Measurements from ENCODE around the gene GIGYF2.

Gene GIGYF2

DNA sequence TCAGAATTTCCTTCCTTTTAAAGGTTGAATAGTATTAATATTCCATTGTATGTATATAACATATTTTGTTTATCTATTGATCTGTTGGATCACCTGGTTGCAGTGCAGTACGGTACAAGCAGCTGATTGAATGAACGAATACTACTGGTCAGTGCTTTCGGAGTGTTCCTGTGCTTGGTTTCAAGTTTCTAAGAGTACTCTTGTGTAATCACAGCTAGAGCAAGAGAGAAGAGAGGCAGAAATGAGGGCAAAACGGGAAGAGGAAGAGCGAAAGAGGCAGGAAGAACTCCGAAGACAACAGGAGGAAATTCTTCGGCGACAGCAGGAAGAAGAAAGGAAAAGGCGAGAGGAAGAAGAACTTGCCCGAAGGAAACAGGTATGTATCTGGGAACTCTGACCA lies 119.5 kb downstream of the GIGYF2 start:
- ChIA-PET POLR2A (no interaction called here), CTCF (no interaction called here)
- H3K27ac ChIP-seq (ENCODE audit: extremely low read depth, low read depth, low read length): no peak overlapping the region
- H3K4me1 ChIP-seq (ENCODE audit: control insufficient read depth, insufficient read depth, low read length): no peaks in the 10 kb centered on the region
- H3K4me3 ChIP-seq (ENCODE audit: low read depth, low read length): no peak overlapping the region
- peaks cover 64 to 92% of the 10 kb centered on the region in 2 experiments for H3K36me3 ChIP-seq (ENCODE audit: control insufficient read depth in 2 of 2, insufficient read depth in 1 of 2, low read length in 2 of 2)
- no peak for TF ChIP-seq ZSCAN30 (tag by site-specific recombination; IDR thresholded peaks at IDR 0.05)
- H3K9me3 ChIP-seq (ENCODE audit: control insufficient read depth, insufficient read depth, low read depth, low read length): no peaks in the 10 kb centered on the region

- no peak overlapping the region for H3K4me3 ChIP-seq (ENCODE audit: low read depth, low read length)
- TF ChIP-seq ZNF391 (tag by site-specific recombination; IDR thresholded peaks at IDR 0.05; ENCODE audit: borderline replicate concordance, low read depth) (no peak), ZNF555 (tag by site-specific recombination; conservative IDR thresholded peaks at IDR 0.05) (no peak), ZNF248 (tag by site-specific recombination; IDR thresholded peaks at IDR 0.05) (no peak), ZNF473 (tag by site-specific recombination; IDR thresholded peaks at IDR 0.05) (no peak), KLF7 (tag by site-specific recombination; IDR thresholded peaks at IDR 0.05; ENCODE audit: borderline replicate concordance) (no peak)
- POLR2A ChIA-PET: no interaction called here
- no peaks in the 10 kb centered on the region for H3K4me1 ChIP-seq (ENCODE audit: control insufficient read depth, insufficient read depth, low read length)
- no peak overlapping the region for H3K27ac ChIP-seq (ENCODE audit: extremely low read depth, low read depth, low read length)
- no peaks in the 10 kb centered on the region for H3K9me3 ChIP-seq (ENCODE audit: control insufficient read depth, insufficient read depth, low read depth, low read length)
- H3K36me3 ChIP-seq (ENCODE audit: control insufficient read depth in 2 of 2, insufficient read depth in 1 of 2, low read length in 2 of 2): peaks cover 55 to 90% of the 10 kb centered on the region in 2 experiments
- CTCF ChIA-PET: interaction anchor here (0.6 kb wide), 1 partner anchor 18 kb away, joined by 3 read pairs; no protein-coding TSS in a partner anchor
Observed at GRCh38 chr2:232817756-232818155, 120.6 kb downstream of the GIGYF2 start.

GRCh38 chr2:232829988-232830387 lies 132.9 kb downstream of the GIGYF2 start:
- no peak overlapping the region for H3K27ac ChIP-seq (ENCODE audit: extremely low read depth, low read depth, low read length)
- H3K4me3 ChIP-seq (ENCODE audit: low read depth, low read length): no peak overlapping the region
- TF ChIP-seq CTCF (tag by site-specific recombination; IDR thresholded peaks at IDR 0.05) (no peak), GLIS1 (tag by site-specific recombination; IDR thresholded peaks at IDR 0.05) (no peak), HIC1 (tag by site-specific recombination; IDR thresholded peaks at IDR 0.05) (no peak), ZNF121 (tag by site-specific recombination; IDR thresholded peaks at IDR 0.05) (peak; percentile 39; the same call in 1 of the 2 replicates), ZNF629 (tag by site-specific recombination; IDR thresholded peaks at IDR 0.05) (no peak), ZNF202 (tag by site-specific recombination; IDR thresholded peaks at IDR 0.05; ENCODE audit: borderline replicate concordance) (no peak), ZBTB7A (tag by site-specific recombination; IDR thresholded peaks at IDR 0.05; ENCODE audit: low read depth) (no peak), ZNF777 (tag by site-specific recombination; IDR thresholded peaks at IDR 0.05; ENCODE audit: borderline replicate concordance) (no peak)
- TF ChIP-seq, protein P1, sequence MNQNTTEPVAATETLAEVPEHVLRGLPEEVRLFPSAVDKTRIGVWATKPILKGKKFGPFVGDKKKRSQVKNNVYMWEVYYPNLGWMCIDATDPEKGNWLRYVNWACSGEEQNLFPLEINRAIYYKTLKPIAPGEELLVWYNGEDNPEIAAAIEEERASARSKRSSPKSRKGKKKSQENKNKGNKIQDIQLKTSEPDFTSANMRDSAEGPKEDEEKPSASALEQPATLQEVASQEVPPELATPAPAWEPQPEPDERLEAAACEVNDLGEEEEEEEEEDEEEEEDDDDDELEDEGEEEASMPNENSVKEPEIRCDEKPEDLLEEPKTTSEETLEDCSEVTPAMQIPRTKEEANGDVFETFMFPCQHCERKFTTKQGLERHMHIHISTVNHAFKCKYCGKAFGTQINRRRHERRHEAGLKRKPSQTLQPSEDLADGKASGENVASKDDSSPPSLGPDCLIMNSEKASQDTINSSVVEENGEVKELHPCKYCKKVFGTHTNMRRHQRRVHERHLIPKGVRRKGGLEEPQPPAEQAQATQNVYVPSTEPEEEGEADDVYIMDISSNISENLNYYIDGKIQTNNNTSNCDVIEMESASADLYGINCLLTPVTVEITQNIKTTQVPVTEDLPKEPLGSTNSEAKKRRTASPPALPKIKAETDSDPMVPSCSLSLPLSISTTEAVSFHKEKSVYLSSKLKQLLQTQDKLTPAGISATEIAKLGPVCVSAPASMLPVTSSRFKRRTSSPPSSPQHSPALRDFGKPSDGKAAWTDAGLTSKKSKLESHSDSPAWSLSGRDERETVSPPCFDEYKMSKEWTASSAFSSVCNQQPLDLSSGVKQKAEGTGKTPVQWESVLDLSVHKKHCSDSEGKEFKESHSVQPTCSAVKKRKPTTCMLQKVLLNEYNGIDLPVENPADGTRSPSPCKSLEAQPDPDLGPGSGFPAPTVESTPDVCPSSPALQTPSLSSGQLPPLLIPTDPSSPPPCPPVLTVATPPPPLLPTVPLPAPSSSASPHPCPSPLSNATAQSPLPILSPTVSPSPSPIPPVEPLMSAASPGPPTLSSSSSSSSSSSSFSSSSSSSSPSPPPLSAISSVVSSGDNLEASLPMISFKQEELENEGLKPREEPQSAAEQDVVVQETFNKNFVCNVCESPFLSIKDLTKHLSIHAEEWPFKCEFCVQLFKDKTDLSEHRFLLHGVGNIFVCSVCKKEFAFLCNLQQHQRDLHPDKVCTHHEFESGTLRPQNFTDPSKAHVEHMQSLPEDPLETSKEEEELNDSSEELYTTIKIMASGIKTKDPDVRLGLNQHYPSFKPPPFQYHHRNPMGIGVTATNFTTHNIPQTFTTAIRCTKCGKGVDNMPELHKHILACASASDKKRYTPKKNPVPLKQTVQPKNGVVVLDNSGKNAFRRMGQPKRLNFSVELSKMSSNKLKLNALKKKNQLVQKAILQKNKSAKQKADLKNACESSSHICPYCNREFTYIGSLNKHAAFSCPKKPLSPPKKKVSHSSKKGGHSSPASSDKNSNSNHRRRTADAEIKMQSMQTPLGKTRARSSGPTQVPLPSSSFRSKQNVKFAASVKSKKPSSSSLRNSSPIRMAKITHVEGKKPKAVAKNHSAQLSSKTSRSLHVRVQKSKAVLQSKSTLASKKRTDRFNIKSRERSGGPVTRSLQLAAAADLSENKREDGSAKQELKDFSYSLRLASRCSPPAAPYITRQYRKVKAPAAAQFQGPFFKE (tag by site-specific recombination; IDR thresholded peaks at IDR 0.05; ENCODE audit: borderline replicate concordance): no peak
- POLR2A ChIA-PET: no interaction called here
- H3K4me1 ChIP-seq (ENCODE audit: control insufficient read depth, insufficient read depth, low read length): no peaks in the 10 kb centered on the region
- CTCF ChIA-PET: interaction anchor here (0.6 to 1.0 kb wide), 2 partner anchors 218 to 466 kb away, joined by 3 read pairs; no protein-coding TSS in a partner anchor
- H3K36me3 ChIP-seq (ENCODE audit: control insufficient read depth in 2 of 2, insufficient read depth in 1 of 2, low read length in 2 of 2): peaks cover 25 to 62% of the 10 kb centered on the region in 2 experiments
- no peaks in the 10 kb centered on the region for H3K9me3 ChIP-seq (ENCODE audit: control insufficient read depth, insufficient read depth, low read depth, low read length)

Data from HEK293 (cell line).